Glomerular visceral epithelial cell (primary cell): ENCODE data around the gene ANKH.

Experiments used
- DNase-seq: peaks from one replicate; pipeline ENCODE4 v3.0.0-alpha.2; 2016; ENCODE audit errors: extremely low spot score

ANKH gene

DNA sequence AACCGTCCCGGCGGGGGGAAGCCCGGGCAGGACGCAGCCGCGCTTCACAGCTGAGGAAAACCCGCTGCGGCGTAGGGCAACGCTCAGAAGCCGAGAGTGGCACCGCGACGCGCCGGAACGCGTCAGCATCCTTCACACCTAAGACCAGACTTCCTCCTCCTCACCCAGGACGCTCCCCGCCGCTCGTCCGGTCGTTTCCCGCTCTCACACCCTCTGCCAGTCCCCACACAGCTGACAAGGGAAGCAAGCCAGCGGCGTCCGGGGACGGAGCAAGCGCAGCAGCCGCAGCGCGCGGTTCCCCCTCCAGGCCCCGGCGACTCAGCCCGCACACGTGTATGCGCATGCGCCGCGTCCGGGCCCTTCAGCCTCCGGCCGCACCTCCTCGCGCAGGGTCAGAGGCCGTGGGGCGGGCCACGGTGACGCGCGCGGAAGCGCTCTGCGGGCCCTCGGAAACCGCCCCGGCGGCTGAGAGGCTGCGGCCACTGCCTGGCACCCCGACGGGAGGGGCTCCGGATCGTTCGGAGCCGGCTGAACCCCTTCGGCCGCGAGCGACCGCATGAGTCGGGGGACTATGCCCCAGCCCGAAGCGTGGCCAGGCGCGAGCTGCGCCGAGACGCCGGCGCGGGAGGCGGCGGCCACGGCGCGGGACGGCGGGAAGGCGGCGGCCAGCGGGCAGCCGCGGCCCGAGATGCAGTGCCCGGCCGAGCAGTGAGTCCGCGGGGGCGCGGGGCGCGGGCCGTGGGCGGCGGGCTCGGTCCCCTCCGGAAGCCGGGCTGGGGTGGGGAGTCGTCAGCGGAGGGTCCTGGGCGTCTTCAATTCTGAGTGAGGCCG lies 207.1 kb downstream of the ANKH start, which contains the start of gene OTULIN:
TSS of gene OTULIN (plus strand) at position 449 of the 831 bp plus-strand sequence. CDS start at position 557, 108 bp downstream.
- peak; percentile 96 for DNase-seq

DNA sequence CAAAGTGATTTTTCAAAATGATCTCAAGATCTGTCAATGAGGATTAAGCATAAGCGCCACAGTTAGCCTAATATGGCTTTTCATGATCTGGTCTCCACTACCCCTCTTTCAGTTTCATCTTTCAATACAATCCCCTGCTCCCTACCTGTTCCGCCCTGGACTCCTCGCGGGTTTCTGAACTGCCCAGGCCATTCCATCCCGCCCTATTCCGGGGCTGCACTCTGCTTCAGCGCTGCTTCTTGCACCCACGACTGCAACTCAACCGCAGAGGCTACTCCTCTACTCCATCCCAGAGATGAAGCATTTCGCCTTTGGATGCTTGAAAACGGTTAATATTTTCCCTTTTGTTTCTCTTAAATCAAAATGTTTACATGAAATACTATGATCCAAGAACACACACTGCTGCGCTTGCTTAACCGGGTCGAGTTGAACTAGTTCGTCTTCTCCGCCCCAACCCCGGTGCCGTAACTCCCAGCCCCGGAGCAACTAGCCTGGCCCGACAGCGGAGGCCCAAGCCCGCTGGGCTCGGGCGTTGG lies 207.8 kb downstream of the ANKH start:
- peak; percentile 49 for DNase-seq

DNA sequence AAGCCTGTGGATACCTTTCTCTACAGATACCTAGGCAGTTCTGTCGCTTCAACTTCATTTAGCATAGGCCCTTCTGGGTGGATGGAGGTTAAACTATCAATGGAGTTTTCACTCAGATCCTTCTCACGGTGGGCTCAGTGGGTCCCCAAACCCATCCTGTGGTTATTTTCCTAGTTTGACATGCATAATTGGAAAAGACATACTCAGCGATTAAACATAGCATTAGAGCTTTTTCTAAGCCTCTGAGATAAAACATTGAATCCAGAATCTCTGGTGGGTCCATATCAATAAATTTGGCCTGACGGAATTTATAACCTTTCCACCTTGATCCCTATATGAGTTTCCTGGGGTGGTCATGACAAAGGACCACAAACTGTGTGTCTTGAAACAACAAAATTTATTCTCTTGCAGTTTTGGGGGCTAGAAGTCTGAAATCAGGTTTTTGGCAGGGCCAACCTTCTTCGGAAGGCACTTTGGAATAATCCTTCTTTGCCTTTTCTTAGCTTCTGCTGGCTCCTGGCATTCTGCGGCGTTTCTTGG lies 208.8 kb downstream of the ANKH start:
- DNase-seq: no peak

DNA sequence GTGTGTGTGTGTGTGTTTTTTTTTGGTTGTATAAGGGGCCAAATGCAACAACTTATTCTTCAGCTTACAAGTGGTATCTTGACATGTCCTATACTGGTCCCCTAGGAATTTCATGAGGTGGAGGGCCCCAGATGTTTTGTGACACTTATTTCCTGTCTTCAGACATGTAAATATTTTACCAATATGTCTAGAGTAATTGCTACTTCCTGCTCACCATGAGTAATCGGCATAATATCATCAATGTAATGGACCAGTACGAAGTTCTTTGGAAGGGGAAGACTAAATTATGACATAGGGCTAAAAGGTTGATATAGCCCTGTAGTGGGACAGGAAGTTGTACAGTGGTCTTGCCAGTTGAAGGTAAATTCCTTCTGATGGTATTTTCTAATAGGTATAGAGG lies 210.7 kb downstream of the ANKH start:
- no peak for DNase-seq

DNA sequence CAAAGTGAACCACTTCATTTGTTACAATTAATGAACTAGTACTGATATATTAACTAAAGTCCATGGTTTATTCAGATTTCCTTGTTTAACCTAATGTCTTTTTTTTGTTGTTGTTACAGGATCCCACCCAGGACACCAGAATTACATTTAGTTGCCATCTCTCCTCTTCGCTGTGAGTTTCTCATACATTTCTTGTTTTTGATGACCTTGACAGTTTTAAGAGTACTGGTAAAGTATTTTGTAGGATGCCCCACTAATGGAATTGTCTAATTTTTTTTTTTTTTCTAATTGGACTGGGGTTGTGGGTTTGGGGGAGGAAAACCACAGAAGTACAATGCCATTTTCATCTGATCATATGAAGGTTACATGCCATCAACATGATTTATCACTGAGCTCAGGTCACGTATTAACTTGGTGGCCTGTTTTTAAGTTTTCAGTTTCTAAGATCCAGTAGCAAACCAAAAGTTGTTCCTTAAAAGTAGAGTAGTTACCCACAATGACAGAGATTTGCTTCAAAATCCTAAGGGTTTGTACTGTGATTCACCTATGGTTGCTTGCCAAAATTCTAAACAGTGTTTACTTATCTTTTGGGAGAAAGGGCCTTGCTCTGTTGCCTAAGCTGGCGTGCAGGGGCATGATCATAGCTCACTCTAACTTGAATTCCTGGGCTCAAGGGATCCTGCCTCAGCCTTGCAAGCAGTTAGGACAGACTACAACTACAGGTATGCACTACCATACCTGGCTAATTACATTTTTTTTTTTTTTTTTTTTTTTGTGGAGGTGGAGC lies 211.6 kb downstream of the ANKH start:
- no peak for DNase-seq

DNA sequence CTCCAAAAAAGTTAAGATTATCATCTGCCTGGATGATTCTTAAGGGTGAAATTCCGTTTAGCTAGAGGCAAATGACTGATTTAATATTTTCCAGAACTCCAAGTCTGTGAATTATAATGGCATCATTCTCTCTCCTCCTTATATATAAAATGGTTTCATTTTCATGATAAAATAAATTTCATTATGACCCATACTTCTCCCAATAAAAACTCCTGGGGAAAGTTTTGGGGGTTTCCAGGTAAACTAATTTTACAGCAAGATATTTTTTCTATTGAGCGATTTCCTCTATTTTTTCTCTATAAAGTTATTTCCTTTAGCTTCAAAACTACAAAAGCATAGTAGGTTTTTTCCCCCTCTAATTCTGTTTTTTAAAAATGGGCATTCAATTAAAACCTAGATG lies 214.7 kb downstream of the ANKH start:
- no peak for DNase-seq

DNA sequence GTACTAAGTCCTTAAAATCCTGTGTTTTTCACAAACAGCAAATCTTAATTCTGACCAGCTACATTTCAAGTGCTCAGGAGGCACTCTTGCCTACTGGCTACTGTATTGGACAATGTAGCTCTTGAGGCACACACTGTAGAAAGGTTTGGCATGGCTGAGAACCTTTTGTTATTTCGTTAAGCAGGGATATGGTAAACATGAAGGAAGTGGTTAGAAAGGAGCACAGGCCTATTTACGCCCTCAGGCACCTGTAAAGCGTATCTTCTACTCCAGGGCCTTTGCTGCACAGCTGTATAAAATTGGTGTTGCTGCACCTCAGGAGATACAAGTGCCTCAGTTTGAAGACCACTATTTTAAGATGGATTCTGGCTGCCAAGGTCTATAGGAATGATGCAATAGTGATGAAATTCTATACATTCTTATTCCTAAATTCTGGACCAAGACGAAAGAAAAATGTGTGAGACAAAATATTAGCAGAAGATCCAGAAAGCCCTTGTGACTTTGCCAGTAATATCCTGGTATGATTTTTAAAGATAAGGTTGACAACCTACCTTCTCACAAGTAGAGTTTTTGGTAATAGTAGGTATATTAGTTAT lies 216.3 kb downstream of the ANKH start:
- DNase-seq: no peak
